ENCODE results near the gene ELOVL5.

Gene ELOVL5

GRCh38 chr6:53273370-53273769, 75.4 kb downstream of the ELOVL5 start:
- no peak for DNase-seq (ENCODE audit: low read depth in 2 of 2)

GRCh38 chr6:53269827-53270226, 78.9 kb downstream of the ELOVL5 start:
- no peak for DNase-seq (ENCODE audit: low read depth in 2 of 2)

- DNase-seq (ENCODE audit: low read depth in 2 of 2) = no peak
Measured at GRCh38 chr6:53268858-53269608, 79.7 kb downstream of the ELOVL5 start.

- DNase-seq (ENCODE audit: low read depth in 2 of 2) = no peak
Measured at GRCh38 chr6:53266553-53267090, 82.1 kb downstream of the ELOVL5 start.

GRCh38 chr6:53264915-53265607, 83.7 kb downstream of the ELOVL5 start:
- no peak for DNase-seq (ENCODE audit: low read depth in 2 of 2)

- DNase-seq (ENCODE audit: low read depth in 2 of 2) = no peak
Measured at GRCh38 chr6:53264337-53264736, 84.4 kb downstream of the ELOVL5 start.

- peak; percentile 21 to 22 for DNase-seq (ENCODE audit: low read depth in 2 of 2)
Measured at GRCh38 chr6:53263917-53264316, 84.8 kb downstream of the ELOVL5 start.

GRCh38 chr6:53259860-53260580, 88.7 kb downstream of the ELOVL5 start:
- DNase-seq (ENCODE audit: low read depth in 2 of 2) = no peak

GRCh38 chr6:53258774-53259155, 90.0 kb downstream of the ELOVL5 start:
- no peak for DNase-seq (ENCODE audit: low read depth in 2 of 2)

- DNase-seq (ENCODE audit: low read depth in 2 of 2) = no peak
Measured at GRCh38 chr6:53258076-53258773, 90.5 kb downstream of the ELOVL5 start.

- no peak for DNase-seq (ENCODE audit: low read depth in 2 of 2)
Measured at GRCh38 chr6:53257533-53257932, 91.2 kb downstream of the ELOVL5 start.

- no peak for DNase-seq (ENCODE audit: low read depth in 2 of 2)
Measured at GRCh38 chr6:53257001-53257400, 91.7 kb downstream of the ELOVL5 start.

GRCh38 chr6:53252177-53252692, 96.5 kb downstream of the ELOVL5 start:
- no peak for DNase-seq (ENCODE audit: low read depth in 2 of 2)

GRCh38 chr6:53251033-53251672, 97.6 kb downstream of the ELOVL5 start:
- DNase-seq (ENCODE audit: low read depth in 2 of 2) = no peak

GRCh38 chr6:53250176-53251032, 98.3 kb downstream of the ELOVL5 start:
- no peak for DNase-seq (ENCODE audit: low read depth in 2 of 2)

- no peak for DNase-seq (ENCODE audit: low read depth in 2 of 2)
Measured at GRCh38 chr6:53246924-53247323, 101.8 kb downstream of the ELOVL5 start.

- DNase-seq (ENCODE audit: low read depth in 2 of 2) = no peak
Measured at GRCh38 chr6:53244958-53245357, 103.8 kb downstream of the ELOVL5 start.

GRCh38 chr6:53244399-53244931, 104.3 kb downstream of the ELOVL5 start:
- DNase-seq (ENCODE audit: low read depth in 2 of 2) = no peak

GRCh38 chr6:53241938-53242337, 106.8 kb downstream of the ELOVL5 start:
- DNase-seq (ENCODE audit: low read depth in 2 of 2) = no peak

- no peak for DNase-seq (ENCODE audit: low read depth in 2 of 2)
Measured at GRCh38 chr6:53240761-53241160, 108.0 kb downstream of the ELOVL5 start.

Measured in fibroblast of skin of left quadriceps (primary cell).